ENCODE data around the gene TAF5. TPM values are rescaled to one million over a fixed set of nuclear protein-coding genes. Genes with fewer than 3 reads are reported as not detected.

The TAF5 gene
- total and polyA plus RNA-seq, 9 donors = 2.5 to 6.6 (median 4.0) TPM

GRCh38 chr10:103396067-103396788 lies 28.5 kb downstream of the TAF5 start, which contains the start of the genes ATP5MK and PDCD11:
ATP5MK (minus strand) TSS chr10:103396475; CDS start chr10:103392457, 4,018 bp downstream.
PDCD11 (plus strand) TSS chr10:103396626; CDS start chr10:103398427, 1,801 bp downstream.
- Histone ChIP-seq H3K36me3 (no peaks in the 10 kb centered on the region), H3K4me1 (ENCODE audit: insufficient read depth) (peaks cover 13% of the 10 kb centered on the region), H3K27me3 (no peaks in the 10 kb centered on the region), H3K9me3 (no peaks in the 10 kb centered on the region), H3K4me3 (peak within 1 kb of the TSS; percentile 89), H3K27ac (peak within 1 kb of the TSS; percentile 47 to 48)
- no peak for TF ChIP-seq EP300 (IDR thresholded peaks at IDR 0.05)
- TF ChIP-seq POLR2A (IDR thresholded peaks at IDR 0.05) = peak; percentile 61
- DNase-seq = peak; percentile 96 to 98 (median 97)
- WGBS, 3 donors = 0 to 1% (median 0%) methylated on average over 56 of the region's 56 CpGs
- intact Hi-C loops (cut with DNase I) = no loop called here

GRCh38 chr10:103396789-103397087 lies 29.0 kb downstream of the TAF5 start:
- H3K27me3 ChIP-seq = no peaks in the 10 kb centered on the region
- intact Hi-C loops (cut with DNase I) = no loop called here
- 0% methylated on average over 8 of the region's 8 CpGs for WGBS, 3 donors
- no peak for TF ChIP-seq POLR2A (IDR thresholded peaks at IDR 0.05)
- TF ChIP-seq CTCF (IDR thresholded peaks at IDR 0.05) = no peak
- no peak for TF ChIP-seq EP300 (IDR thresholded peaks at IDR 0.05)
- no peak for DNase-seq
- H3K4me3 ChIP-seq = peak overlapping the region; percentile 89
- H3K9me3 ChIP-seq = no peaks in the 10 kb centered on the region
- H3K36me3 ChIP-seq = no peaks in the 10 kb centered on the region
- peaks cover 13% of the 10 kb centered on the region for H3K4me1 ChIP-seq (ENCODE audit: insufficient read depth)
- no peak overlapping the region for H3K27ac ChIP-seq

- Histone ChIP-seq H3K9me3 (no peaks in the 10 kb centered on the region), H3K4me3 (peak overlapping the region; percentile 89), H3K27me3 (no peaks in the 10 kb centered on the region), H3K4me1 (ENCODE audit: insufficient read depth) (peaks cover 13% of the 10 kb centered on the region), H3K27ac (no peak overlapping the region), H3K36me3 (no peaks in the 10 kb centered on the region)
- TF ChIP-seq CTCF (IDR thresholded peaks at IDR 0.05) = no peak
- TF ChIP-seq EP300 (IDR thresholded peaks at IDR 0.05) = no peak
- no peak for TF ChIP-seq POLR2A (IDR thresholded peaks at IDR 0.05)
- intact Hi-C loops (cut with DNase I) = no loop called here
- no peak for DNase-seq
- WGBS, 3 donors = 29 to 50% (median 41%) methylated on average over 19 of the region's 19 CpGs
These were observed 29.5 kb downstream of the TAF5 start for GRCh38 chr10:103397191-103397825.

GRCh38 chr10:103413564-103413963 lies 45.8 kb downstream of the TAF5 start:
- intact Hi-C loops (cut with DNase I) = loop anchor here in 1 of 4 donors (10.0 kb wide), 2 partner anchors 181 to 271 kb away; no protein-coding TSS in a partner anchor
- DNase-seq = no peak
- Histone ChIP-seq H3K27ac (no peak overlapping the region), H3K4me1 (ENCODE audit: insufficient read depth) (no peaks in the 10 kb centered on the region), H3K9me3 (no peaks in the 10 kb centered on the region), H3K27me3 (no peaks in the 10 kb centered on the region), H3K36me3 (no peaks in the 10 kb centered on the region), H3K4me3 (no peak overlapping the region)
- TF ChIP-seq POLR2A (IDR thresholded peaks at IDR 0.05) (no peak), EP300 (IDR thresholded peaks at IDR 0.05) (no peak)
- 83 to 92% (median 90%) methylated on average over 2 of the region's 2 CpGs for WGBS, 3 donors

- intact Hi-C loops (cut with DNase I) = loop anchor here in 1 of 4 donors (10.0 kb wide), 2 partner anchors 179 to 269 kb away; no protein-coding TSS in a partner anchor
- H3K27ac ChIP-seq = no peak overlapping the region
- no peak for TF ChIP-seq EP300 (IDR thresholded peaks at IDR 0.05)
- no peak for TF ChIP-seq CTCF (IDR thresholded peaks at IDR 0.05)
- TF ChIP-seq POLR2A (IDR thresholded peaks at IDR 0.05) = no peak
- no peak overlapping the region for H3K4me3 ChIP-seq
- H3K9me3 ChIP-seq = no peaks in the 10 kb centered on the region
- H3K4me1 ChIP-seq (ENCODE audit: insufficient read depth) = no peaks in the 10 kb centered on the region
- 55 to 65% (median 64%) methylated on average over 8 of the region's 8 CpGs for WGBS, 3 donors
- no peaks in the 10 kb centered on the region for H3K27me3 ChIP-seq
- H3K36me3 ChIP-seq = no peaks in the 10 kb centered on the region
- no peak for DNase-seq
These were observed 47.8 kb downstream of the TAF5 start for GRCh38 chr10:103415581-103415980.
